Measurements from ENCODE around the gene PLXDC1.

- TF ChIP-seq ZNF48 (tag by site-specific recombination; IDR thresholded peaks at IDR 0.05) = no peak
- no peak for TF ChIP-seq ZNF623 (tag by site-specific recombination; IDR thresholded peaks at IDR 0.05)
- no peak for TF ChIP-seq ZNF510 (tag by site-specific recombination; IDR thresholded peaks at IDR 0.05; ENCODE audit: insufficient replicate concordance)
- TF ChIP-seq CTCF (tag by site-specific recombination; IDR thresholded peaks at IDR 0.05) = no peak
- TF ChIP-seq ZNF670 (tag by site-specific recombination; IDR thresholded peaks at IDR 0.05; ENCODE audit: low read depth) = no peak
- TF ChIP-seq ZNF175 (tag by site-specific recombination; IDR thresholded peaks at IDR 0.05) = no peak
- TF ChIP-seq ZNF37A (tag by site-specific recombination; IDR thresholded peaks at IDR 0.05) = no peak
Measured at GRCh38 chr17:39196241-39196807, 44.9 kb upstream of the PLXDC1 start.
